IPS-18a (cell line): ENCODE data around the gene EPHA6.
"Not testable (repeated sequence)": the region's sequence is repeated elsewhere in the genome, so short reads cannot be mapped to it uniquely, and the experiment has no call there.

Experiments
- H3K27ac ChIP-seq: one replicate; pipeline ENCODE4 v1.5.1; 2013; ENCODE audit warnings: low read length
- H3K27me3 ChIP-seq: one replicate; pipeline ENCODE4 v1.6.1; 2013; ENCODE audit warnings: mild to moderate bottlenecking, low read length; ENCODE audit not compliant: control insufficient read depth, insufficient read depth
- H3K36me3 ChIP-seq: one replicate; pipeline ENCODE4 v1.6.1; 2013; ENCODE audit warnings: low read depth, low read length; ENCODE audit not compliant: control insufficient read depth
- H3K4me1 ChIP-seq: one replicate; pipeline ENCODE4 v1.6.1; 2013; ENCODE audit warnings: low read depth, low read length; ENCODE audit not compliant: control insufficient read depth
- H3K4me3 ChIP-seq: one replicate; pipeline ENCODE4 v1.5.1; 2013; ENCODE audit warnings: low read length
- H3K9ac ChIP-seq: one replicate; pipeline ENCODE4 v1.6.1; 2013; ENCODE audit warnings: mild to moderate bottlenecking, low read length, moderate library complexity
- H3K9me3 ChIP-seq: one replicate; pipeline ENCODE4 v1.6.1; 2013; ENCODE audit warnings: low read depth, low read length; ENCODE audit not compliant: control insufficient read depth

EPHA6 gene

DNA sequence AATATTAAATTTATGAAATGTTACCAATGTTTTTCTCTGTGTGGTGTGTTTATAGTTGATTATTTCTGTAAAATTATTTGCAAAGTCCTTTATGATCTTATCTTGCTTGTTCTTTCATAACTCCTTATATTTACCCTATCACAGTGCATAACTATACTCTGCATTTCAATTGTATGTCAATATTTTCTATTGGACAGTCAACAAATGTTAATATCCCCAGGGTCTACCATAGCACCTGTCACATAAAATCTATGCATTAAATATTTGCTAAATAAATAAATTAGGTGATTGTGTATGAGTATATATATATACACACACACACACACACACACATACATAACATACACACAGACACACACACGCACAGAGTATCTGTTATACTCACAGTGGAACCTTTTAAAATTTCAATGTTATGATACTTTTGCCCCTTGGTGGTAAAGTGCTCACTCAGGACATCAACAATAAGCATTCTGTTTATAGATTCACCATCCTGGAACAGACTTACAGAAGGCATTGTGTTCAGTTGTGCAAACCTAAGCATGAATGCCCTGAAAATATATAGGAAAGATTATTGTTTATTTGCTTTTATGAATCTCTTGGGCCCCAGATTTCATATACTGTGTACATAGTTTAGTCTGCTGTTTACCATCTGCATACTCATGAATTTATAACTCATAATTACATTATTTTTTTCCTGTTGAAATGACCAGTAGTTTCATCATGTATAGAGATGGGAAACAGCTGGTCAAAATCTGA lies 443.7 kb downstream of the EPHA6 start:
- H3K27me3 ChIP-seq: no peaks in the 10 kb centered on the region
- H3K27ac ChIP-seq: no peak overlapping the region
- H3K4me1 ChIP-seq: peaks cover 20% of the 10 kb centered on the region
- no peaks in the 10 kb centered on the region for H3K9me3 ChIP-seq
- no peak overlapping the region for H3K9ac ChIP-seq
- H3K4me3 ChIP-seq: no peak overlapping the region
- H3K36me3 ChIP-seq: no peaks in the 10 kb centered on the region

DNA sequence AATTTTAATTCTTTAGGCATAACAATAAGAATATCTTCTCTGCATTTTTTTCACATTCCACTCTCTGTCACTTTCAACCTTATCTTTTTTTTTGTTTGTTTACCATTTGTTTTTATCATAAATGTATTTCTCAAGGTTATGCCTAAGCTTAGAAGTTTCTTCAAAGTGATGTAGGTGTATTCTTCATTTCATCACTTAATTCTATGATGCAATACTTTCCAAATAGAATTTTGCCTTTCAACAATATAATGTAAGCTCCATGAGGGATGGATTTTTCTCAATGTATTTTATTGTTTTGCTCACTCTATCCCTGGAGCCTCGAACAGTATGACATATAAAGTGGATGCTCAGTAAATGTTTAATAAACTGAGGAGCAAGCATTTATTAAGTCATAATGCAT lies 444.9 kb downstream of the EPHA6 start:
- Histone ChIP-seq H3K27me3 (no peaks in the 10 kb centered on the region), H3K4me1 (peaks cover 20% of the 10 kb centered on the region), H3K36me3 (no peaks in the 10 kb centered on the region), H3K9ac (no peak overlapping the region), H3K9me3 (no peaks in the 10 kb centered on the region), H3K4me3 (no peak overlapping the region), H3K27ac (no peak overlapping the region)

DNA sequence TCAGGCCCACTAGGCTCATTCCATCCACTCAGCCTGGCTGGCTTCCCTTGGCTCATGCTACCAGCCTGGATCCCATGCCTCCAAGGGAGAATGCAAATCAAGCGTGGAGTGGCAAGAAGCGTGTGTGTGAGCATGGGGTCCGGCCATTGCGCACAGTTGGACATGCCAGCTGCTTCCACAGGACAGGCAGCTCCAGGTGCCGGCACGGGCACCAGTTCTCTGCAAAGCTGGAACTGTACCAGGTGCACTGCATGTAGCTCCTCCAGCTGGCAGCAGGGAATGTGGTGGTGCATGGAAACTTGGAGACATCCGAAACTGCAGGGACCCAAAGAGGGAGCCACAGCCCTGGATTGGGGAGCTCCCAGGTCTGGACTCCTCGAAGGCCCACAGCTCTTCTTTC lies 449.8 kb downstream of the EPHA6 start:
- Histone ChIP-seq H3K4me3 (no peak overlapping the region), H3K9ac (no peak overlapping the region), H3K27me3 (no peaks in the 10 kb centered on the region), H3K36me3 (no peaks in the 10 kb centered on the region), H3K9me3 (no peaks in the 10 kb centered on the region), H3K27ac (no peak overlapping the region), H3K4me1 (peaks cover 33% of the 10 kb centered on the region)

- Histone ChIP-seq H3K27ac (no peak overlapping the region), H3K36me3 (no peaks in the 10 kb centered on the region), H3K9ac (no peak overlapping the region), H3K4me1 (peaks cover 45% of the 10 kb centered on the region), H3K27me3 (no peaks in the 10 kb centered on the region), H3K4me3 (no peak overlapping the region), H3K9me3 (no peaks in the 10 kb centered on the region)
Observed at GRCh38 chr3:97265237-97266005, 451.0 kb downstream of the EPHA6 start.

GRCh38 chr3:97269202-97269601 lies 454.8 kb downstream of the EPHA6 start:
- Histone ChIP-seq H3K9ac (peak overlapping the region; percentile 42), H3K27me3 (no peaks in the 10 kb centered on the region), H3K27ac (peak overlapping the region; percentile 2), H3K4me3 (peak overlapping the region; percentile 8), H3K4me1 (peaks cover 36% of the 10 kb centered on the region), H3K9me3 (no peaks in the 10 kb centered on the region), H3K36me3 (no peaks in the 10 kb centered on the region)

- H3K27me3 ChIP-seq, H3K9ac ChIP-seq: not testable (repeated sequence)
Observed at GRCh38 chr3:97276879-97277550, 462.6 kb downstream of the EPHA6 start.

GRCh38 chr3:97277708-97278107 lies 463.3 kb downstream of the EPHA6 start:
- Histone ChIP-seq H3K9ac (no peak overlapping the region), H3K4me3 (no peak overlapping the region), H3K27me3 (no peaks in the 10 kb centered on the region), H3K4me1 (peaks cover 3% of the 10 kb centered on the region), H3K9me3 (no peaks in the 10 kb centered on the region), H3K36me3 (no peaks in the 10 kb centered on the region), H3K27ac (no peak overlapping the region)

More at GRCh38 chr3:97276879-97277550, 462.6 kb downstream of the EPHA6 start:
- not testable (repeated sequence) for H3K9me3 ChIP-seq, H3K27ac ChIP-seq, H3K4me1 ChIP-seq, H3K4me3 ChIP-seq, H3K36me3 ChIP-seq

DNA sequence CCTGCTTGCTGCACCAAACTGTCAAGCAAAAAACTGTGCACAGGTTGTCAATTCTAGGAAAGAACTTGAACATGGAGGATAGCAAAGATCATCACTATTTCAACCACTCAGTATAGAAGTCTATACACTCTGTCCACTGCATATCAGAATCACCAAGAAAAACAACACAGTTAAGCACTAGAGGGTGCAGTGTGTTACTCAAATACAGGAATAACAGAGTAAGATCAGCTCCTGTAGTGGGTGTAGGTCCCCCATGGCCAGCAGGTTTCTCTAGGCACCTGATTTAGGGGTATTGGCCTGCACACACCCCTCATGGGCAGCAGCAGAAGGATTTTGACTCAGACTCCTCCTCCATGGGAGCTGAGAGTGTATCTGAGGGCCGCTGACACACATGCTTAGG lies 464.1 kb downstream of the EPHA6 start:
- no peaks in the 10 kb centered on the region for H3K9me3 ChIP-seq
- peaks cover 3% of the 10 kb centered on the region for H3K4me1 ChIP-seq
- H3K36me3 ChIP-seq: no peaks in the 10 kb centered on the region
- H3K4me3 ChIP-seq: no peak overlapping the region
- no peak overlapping the region for H3K27ac ChIP-seq
- no peaks in the 10 kb centered on the region for H3K27me3 ChIP-seq
- H3K9ac ChIP-seq: no peak overlapping the region

DNA sequence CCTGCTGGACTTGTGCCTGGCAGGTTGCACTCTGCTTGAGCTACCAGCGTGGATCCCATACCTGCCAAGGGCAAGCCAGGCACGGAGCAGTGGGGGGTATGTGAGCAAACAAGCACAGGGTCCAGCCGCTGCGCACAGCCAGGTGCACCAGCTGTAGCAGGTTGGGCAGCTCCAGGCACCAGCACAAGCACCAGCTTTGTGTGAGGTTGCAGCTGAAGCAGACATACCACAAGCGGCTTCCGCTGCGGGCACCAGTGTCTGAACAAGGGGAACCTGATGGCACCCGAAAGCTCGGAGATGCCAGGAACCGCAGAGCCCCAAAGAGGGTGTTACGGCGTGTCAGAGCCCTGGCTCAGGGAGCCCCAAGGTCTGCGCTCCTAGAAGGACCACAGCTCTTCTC lies 477.5 kb downstream of the EPHA6 start:
- H3K36me3 ChIP-seq: no peaks in the 10 kb centered on the region
- no peak overlapping the region for H3K27ac ChIP-seq
- no peak overlapping the region for H3K4me3 ChIP-seq
- no peaks in the 10 kb centered on the region for H3K9me3 ChIP-seq
- H3K4me1 ChIP-seq: no peaks in the 10 kb centered on the region
- H3K9ac ChIP-seq: no peak overlapping the region
- H3K27me3 ChIP-seq: no peaks in the 10 kb centered on the region

DNA sequence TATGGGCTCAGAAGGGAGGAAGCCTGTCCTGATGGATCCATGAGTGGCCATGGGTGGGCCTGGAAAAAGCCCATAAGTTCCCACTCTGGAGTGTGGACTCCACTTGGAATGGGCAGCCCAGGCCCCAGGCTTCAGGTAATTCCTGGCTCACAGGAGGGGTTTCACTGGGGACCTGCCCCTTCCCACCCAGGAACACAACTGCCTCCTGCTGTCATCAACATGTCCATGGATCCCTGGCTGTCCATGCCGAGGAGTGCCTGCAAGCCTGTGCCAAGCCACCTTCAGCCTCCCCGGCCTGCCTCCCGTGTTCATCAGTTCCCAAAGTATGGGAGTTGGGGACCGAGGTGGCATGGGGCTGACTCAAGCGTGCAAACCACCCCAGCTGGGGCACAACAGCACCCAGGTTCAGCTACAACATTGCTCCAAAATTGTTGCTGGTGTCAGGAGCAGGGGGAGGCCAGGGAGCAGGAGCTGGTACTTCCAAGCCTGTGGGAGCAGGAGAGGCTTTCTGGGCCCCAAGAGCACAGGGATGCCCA lies 479.3 kb downstream of the EPHA6 start:
- no peak overlapping the region for H3K9ac ChIP-seq
- no peaks in the 10 kb centered on the region for H3K9me3 ChIP-seq
- no peaks in the 10 kb centered on the region for H3K36me3 ChIP-seq
- no peak overlapping the region for H3K4me3 ChIP-seq
- no peaks in the 10 kb centered on the region for H3K27me3 ChIP-seq
- no peak overlapping the region for H3K27ac ChIP-seq
- H3K4me1 ChIP-seq: no peaks in the 10 kb centered on the region

DNA sequence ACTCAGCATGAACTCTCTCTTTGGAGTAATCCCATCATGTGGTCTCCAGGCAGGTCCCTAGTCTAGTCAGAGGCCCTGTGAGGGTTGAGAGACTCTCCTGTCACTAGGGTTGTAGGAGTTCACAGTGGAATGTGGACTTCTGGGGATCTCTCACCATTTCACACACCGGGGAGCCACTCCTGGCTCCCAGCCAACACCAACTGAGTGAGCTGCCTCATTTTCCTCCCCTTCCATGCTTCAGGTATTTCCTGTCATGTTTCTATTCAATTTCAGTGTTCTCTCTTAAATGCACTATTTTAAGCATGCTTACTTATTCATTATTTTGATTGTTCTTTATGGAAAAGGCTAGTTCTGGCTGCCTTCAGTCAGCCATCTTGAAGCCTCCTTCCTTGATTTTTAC lies 482.6 kb downstream of the EPHA6 start:
- Histone ChIP-seq H3K9me3 (no peaks in the 10 kb centered on the region), H3K36me3 (no peaks in the 10 kb centered on the region), H3K27ac (no peak overlapping the region), H3K27me3 (no peaks in the 10 kb centered on the region), H3K9ac (no peak overlapping the region), H3K4me3 (no peak overlapping the region), H3K4me1 (no peaks in the 10 kb centered on the region)
